Measurements from ENCODE around the gene ST3GAL5. TPM values are rescaled to one million over a fixed set of nuclear protein-coding genes. Genes with fewer than 3 reads are reported as not detected.

The ST3GAL5 gene
- total and polyA plus RNA-seq, 2 experiments from 2014 or later = 3.2 to 7.9 TPM

DNA sequence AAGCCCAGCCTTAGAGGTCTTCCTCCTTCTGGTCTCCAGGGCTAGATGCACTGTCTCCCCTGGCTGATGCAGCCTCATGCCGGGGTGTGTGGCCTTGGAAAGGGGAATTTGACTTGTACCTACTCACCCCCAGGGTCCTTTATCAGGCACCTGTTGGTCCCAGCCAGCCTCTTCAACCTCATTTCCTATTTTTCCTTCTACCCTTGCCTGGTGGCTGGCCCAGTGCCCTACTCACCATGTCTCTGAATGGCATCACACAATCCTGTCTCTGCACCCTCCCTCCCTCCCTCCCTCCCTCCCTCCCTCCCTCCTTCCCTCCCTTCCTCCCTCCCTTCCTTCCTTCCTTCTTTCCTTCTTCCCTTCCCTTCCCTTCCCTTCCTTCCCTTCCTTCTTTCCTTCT lies 17.1 kb upstream of the ST3GAL5 start (continued):
- TF ChIP-seq, protein P1, sequence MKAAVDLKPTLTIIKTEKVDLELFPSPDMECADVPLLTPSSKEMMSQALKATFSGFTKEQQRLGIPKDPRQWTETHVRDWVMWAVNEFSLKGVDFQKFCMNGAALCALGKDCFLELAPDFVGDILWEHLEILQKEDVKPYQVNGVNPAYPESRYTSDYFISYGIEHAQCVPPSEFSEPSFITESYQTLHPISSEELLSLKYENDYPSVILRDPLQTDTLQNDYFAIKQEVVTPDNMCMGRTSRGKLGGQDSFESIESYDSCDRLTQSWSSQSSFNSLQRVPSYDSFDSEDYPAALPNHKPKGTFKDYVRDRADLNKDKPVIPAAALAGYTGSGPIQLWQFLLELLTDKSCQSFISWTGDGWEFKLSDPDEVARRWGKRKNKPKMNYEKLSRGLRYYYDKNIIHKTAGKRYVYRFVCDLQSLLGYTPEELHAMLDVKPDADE (IDR thresholded peaks at IDR 0.05) = no peak
- TF ChIP-seq NANOG (IDR thresholded peaks at IDR 0.05; ENCODE audit: borderline replicate concordance) = no peak
- no peak for TF ChIP-seq ZNF331 (CRISPR knock-in tag; IDR thresholded peaks at IDR 0.05; ENCODE audit: low read depth)
- TF ChIP-seq, protein P2, sequence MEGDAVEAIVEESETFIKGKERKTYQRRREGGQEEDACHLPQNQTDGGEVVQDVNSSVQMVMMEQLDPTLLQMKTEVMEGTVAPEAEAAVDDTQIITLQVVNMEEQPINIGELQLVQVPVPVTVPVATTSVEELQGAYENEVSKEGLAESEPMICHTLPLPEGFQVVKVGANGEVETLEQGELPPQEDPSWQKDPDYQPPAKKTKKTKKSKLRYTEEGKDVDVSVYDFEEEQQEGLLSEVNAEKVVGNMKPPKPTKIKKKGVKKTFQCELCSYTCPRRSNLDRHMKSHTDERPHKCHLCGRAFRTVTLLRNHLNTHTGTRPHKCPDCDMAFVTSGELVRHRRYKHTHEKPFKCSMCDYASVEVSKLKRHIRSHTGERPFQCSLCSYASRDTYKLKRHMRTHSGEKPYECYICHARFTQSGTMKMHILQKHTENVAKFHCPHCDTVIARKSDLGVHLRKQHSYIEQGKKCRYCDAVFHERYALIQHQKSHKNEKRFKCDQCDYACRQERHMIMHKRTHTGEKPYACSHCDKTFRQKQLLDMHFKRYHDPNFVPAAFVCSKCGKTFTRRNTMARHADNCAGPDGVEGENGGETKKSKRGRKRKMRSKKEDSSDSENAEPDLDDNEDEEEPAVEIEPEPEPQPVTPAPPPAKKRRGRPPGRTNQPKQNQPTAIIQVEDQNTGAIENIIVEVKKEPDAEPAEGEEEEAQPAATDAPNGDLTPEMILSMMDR (conservative IDR thresholded peaks at IDR 0.05; ENCODE audit: low read depth in 2 of 2) = no peak

DNA sequence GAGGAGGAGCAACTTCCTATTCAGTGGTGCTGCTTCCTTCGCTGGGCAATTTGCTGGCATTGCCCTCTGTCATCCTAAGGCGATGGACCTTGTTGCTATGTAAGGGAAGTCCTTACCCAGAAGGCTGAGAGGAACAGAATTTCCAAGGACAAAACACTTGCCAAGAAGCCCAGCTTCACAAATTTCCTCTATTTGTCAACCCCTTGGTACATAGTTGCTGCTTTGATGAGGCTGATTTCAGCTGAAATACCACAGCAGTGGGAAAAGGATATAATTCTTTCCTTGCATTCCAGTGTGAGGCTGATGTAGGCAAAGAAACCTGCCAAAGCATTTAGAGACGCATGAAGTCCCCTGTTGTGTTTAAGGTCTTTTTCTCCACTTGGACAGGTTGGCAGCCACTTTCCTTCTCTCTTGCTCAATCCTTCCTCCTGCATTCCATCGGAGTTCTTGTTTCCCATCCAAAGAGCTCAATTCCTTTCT lies 16.4 kb upstream of the ST3GAL5 start:
- no peak overlapping the region for H3K4me3 ChIP-seq
- no peak for ATAC-seq
- no peak for DNase-seq (ENCODE audit: low spot score)
- TF ChIP-seq STAT1 (IDR thresholded peaks at IDR 0.05; ENCODE audit: unreplicated experiment) (no peak), EZH2phosphoT487 (IDR thresholded peaks at IDR 0.05; ENCODE audit: unreplicated experiment) (no peak), POLR2AphosphoS5 (IDR thresholded peaks at IDR 0.05; ENCODE audit: low read depth) (no peak), CREB1 (CRISPR knock-in tag; IDR thresholded peaks at IDR 0.05; ENCODE audit: low read depth) (no peak), JUNB (IDR thresholded peaks at IDR 0.05; ENCODE audit: unreplicated experiment) (no peak), ZNF331 (CRISPR knock-in tag; IDR thresholded peaks at IDR 0.05; ENCODE audit: low read depth) (no peak)
- TF ChIP-seq, protein P2 (conservative IDR thresholded peaks at IDR 0.05; ENCODE audit: low read depth in 2 of 2) = no peak
- TF ChIP-seq, protein P1 (IDR thresholded peaks at IDR 0.05) = no peak
- TF ChIP-seq, protein P3, sequence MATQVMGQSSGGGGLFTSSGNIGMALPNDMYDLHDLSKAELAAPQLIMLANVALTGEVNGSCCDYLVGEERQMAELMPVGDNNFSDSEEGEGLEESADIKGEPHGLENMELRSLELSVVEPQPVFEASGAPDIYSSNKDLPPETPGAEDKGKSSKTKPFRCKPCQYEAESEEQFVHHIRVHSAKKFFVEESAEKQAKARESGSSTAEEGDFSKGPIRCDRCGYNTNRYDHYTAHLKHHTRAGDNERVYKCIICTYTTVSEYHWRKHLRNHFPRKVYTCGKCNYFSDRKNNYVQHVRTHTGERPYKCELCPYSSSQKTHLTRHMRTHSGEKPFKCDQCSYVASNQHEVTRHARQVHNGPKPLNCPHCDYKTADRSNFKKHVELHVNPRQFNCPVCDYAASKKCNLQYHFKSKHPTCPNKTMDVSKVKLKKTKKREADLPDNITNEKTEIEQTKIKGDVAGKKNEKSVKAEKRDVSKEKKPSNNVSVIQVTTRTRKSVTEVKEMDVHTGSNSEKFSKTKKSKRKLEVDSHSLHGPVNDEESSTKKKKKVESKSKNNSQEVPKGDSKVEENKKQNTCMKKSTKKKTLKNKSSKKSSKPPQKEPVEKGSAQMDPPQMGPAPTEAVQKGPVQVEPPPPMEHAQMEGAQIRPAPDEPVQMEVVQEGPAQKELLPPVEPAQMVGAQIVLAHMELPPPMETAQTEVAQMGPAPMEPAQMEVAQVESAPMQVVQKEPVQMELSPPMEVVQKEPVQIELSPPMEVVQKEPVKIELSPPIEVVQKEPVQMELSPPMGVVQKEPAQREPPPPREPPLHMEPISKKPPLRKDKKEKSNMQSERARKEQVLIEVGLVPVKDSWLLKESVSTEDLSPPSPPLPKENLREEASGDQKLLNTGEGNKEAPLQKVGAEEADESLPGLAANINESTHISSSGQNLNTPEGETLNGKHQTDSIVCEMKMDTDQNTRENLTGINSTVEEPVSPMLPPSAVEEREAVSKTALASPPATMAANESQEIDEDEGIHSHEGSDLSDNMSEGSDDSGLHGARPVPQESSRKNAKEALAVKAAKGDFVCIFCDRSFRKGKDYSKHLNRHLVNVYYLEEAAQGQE (IDR thresholded peaks at IDR 0.05; ENCODE audit: unreplicated experiment) = no peak

More for the DNA sequence above, 16.4 kb upstream of the ST3GAL5 start:
- Histone ChIP-seq H3K27ac (ENCODE audit: low read depth) (no peak overlapping the region), H3K9me2 (ENCODE audit: insufficient read depth) (no peaks in the 10 kb centered on the region), H3K4me2 (no peak overlapping the region), H2AFZ (no peak overlapping the region), H3K4me1 (ENCODE audit: insufficient read depth) (peaks cover 3% of the 10 kb centered on the region; the same call in 1 of the 2 replicates), H4K20me1 (replicated peaks; ENCODE audit: insufficient read depth) (no peaks in the 10 kb centered on the region), H3K36me3 (ENCODE audit: insufficient read depth) (no peaks in the 10 kb centered on the region), H3K79me2 (replicated peaks; ENCODE audit: insufficient read depth) (no peaks in the 10 kb centered on the region), H3K27me3 (ENCODE audit: insufficient read depth) (no peaks in the 10 kb centered on the region), H3F3A (replicated peaks; ENCODE audit: low read depth) (no peaks in the 10 kb centered on the region)
- Mint-ChIP-seq H3K27me3 (ENCODE audit: insufficient read depth, low read depth, poor library complexity) (peaks cover 4% of the 10 kb centered on the region), H3K4me1 (peaks cover 5% of the 10 kb centered on the region; the same call in 2 of the 3 replicates), H3K4me3 (no peak overlapping the region), H3K9me3 (no peaks in the 10 kb centered on the region), H3K27ac (no peak overlapping the region), H3K36me3 (ENCODE audit: low read depth) (no peaks in the 10 kb centered on the region)

Data from GM23338 (cell line).